OCI-LY7 (cell line): Measurements from ENCODE around the gene CNOT3. TPM values are rescaled to one million over a fixed set of nuclear protein-coding genes. Genes with fewer than 3 reads are reported as not detected.

ENCODE experiments used
- BruUV-seq: library from RNA; stranded (reverse); fragments of 400-500 nt; replicated peaks from 2 replicates; lab custom pipeline; 2021; lab: Mats Ljungman, UMichigan
- CTCF ChIA-PET: fragments of 300-600 bp; sonication (Branson Sonifier 250); formaldehyde crosslinking; loops from one replicate; lab custom pipeline; 2022; ENCODE audit warnings: antibody characterized with exemption; ENCODE audit not compliant: unreplicated experiment; lab: Charles Lee
- POLR2A ChIA-PET: fragments of 300-600 bp; sonication (Branson Sonifier 250); formaldehyde crosslinking; loops from one replicate; lab custom pipeline; 2022; ENCODE audit warnings: antibody characterized with exemption; lab: Charles Lee
- DNase-seq: peaks from one replicate; pipeline ENCODE4 v3.0.0-alpha.2; 2015; ENCODE audit warnings: low spot score
- H2AFZ ChIP-seq: fragments of 200-600 bp; sonication (generic), shearing (Covaris generic); 2 replicates; pipeline ENCODE4 v1.6.1; 2014; ENCODE audit warnings: mild to moderate bottlenecking, antibody characterized with exemption, low read length, moderate library complexity
- H3K27ac ChIP-seq: fragments of 200-600 bp; sonication (generic); 2 replicates; pipeline ENCODE4 v1.5.1; 2014; ENCODE audit warnings: mixed run types, low read depth, mild to moderate bottlenecking, moderate library complexity, low read length, inconsistent platforms; ENCODE audit not compliant: poor library complexity, severe bottlenecking
- H3K36me3 ChIP-seq: fragments of 200-600 bp; sonication (generic); 2 replicates; pipeline ENCODE4 v1.6.1; 2014; ENCODE audit warnings: mild to moderate bottlenecking, antibody characterized with exemption, low read length, moderate library complexity, mixed read lengths; ENCODE audit not compliant: insufficient read depth
- H3K4me1 ChIP-seq: fragments of 200-600 bp; sonication (generic); 2 replicates; pipeline ENCODE4 v1.5.1; 2014; ENCODE audit warnings: mild to moderate bottlenecking, low read length; ENCODE audit not compliant: insufficient read depth, poor library complexity, severe bottlenecking
- H3K4me2 ChIP-seq: fragments of 200-600 bp; sonication (generic); 2 replicates; pipeline ENCODE4 v1.6.1; 2014; ENCODE audit warnings: mild to moderate bottlenecking, low read length
- H3K4me3 ChIP-seq: fragments of 200-600 bp; sonication (generic); 2 replicates; pipeline ENCODE4 v1.5.1; 2014; ENCODE audit warnings: mild to moderate bottlenecking, low read depth, low read length; ENCODE audit not compliant: poor library complexity, severe bottlenecking
- H3K79me2 ChIP-seq: fragments of 200-600 bp; sonication (generic); 2 replicates; pipeline ENCODE4 v1.6.1; 2016; ENCODE audit warnings: low read depth, mild to moderate bottlenecking, low read length, moderate library complexity, mixed read lengths; ENCODE audit not compliant: insufficient read depth
- H3K9me2 ChIP-seq: fragments of 200-600 bp; sonication (generic); 2 replicates; pipeline ENCODE4 v1.6.1; 2016; ENCODE audit warnings: mild to moderate bottlenecking, low read length, mixed read lengths; ENCODE audit not compliant: insufficient read depth
- H3K9me3 ChIP-seq: fragments of 200-600 bp; sonication (generic); 2 replicates; pipeline ENCODE4 v1.6.1; 2014; ENCODE audit warnings: mild to moderate bottlenecking, mixed run types, low read length, mixed read lengths
- H4K20me1 ChIP-seq: fragments of 200-600 bp; sonication (generic); 2 replicates; pipeline ENCODE4 v1.6.1; 2014; ENCODE audit warnings: mild to moderate bottlenecking, antibody characterized with exemption, low read length, moderate library complexity, mixed read lengths; ENCODE audit not compliant: insufficient read depth
- CTCF ChIP-seq: fragments of 200-600 bp; sonication (generic); conservative IDR thresholded peaks from 2 replicates; pipeline ENCODE4 v1.5.1; 2014; ENCODE audit warnings: mild to moderate bottlenecking, antibody characterized with exemption, low read length, moderate library complexity, mixed read lengths
- EZH2phosphoT487 ChIP-seq: fragments of 200-600 bp; sonication (generic); IDR thresholded peaks from 2 replicates; pipeline ENCODE4 v1.6.1; 2018; ENCODE audit warnings: low read depth, borderline replicate concordance, mild to moderate bottlenecking, mixed run types, antibody characterized with exemption, low read length, moderate library complexity, mixed read lengths
- intact Hi-C: fragments of 100-400 bp; cut with micrococcal nuclease; formaldehyde crosslinking; loops from one replicate; pipeline ENCODE4 v1.10.0; 2022; ENCODE audit not compliant: unreplicated experiment
- total RNA-seq, 2 experiments: library from RNA; depleted of rRNA in 1 of 2; stranded (reverse); fragments of >200 nt in 1 of 2; shearing (Covaris generic) in 1 of 2; gene quantifications; 2 replicates each; pipeline ENCODE4 v1.2.3, GENCODE V29; 2014 to 2022

The CNOT3 gene
- total RNA-seq, 2 experiments from 2014 or later, result 18.4 to 54.8 TPM

- intact Hi-C loops, result no loop called here
- POLR2A ChIA-PET, result interaction anchor here (0.6 to 2.2 kb wide), 5 partner anchors 9 to 1070 kb away, joined by 3 to 10 read pairs (median 5); partner anchors contain the start of genes CNOT3, LENG1 and RPS9
- peaks cover 13% of the 10 kb centered on the region for H3K36me3 ChIP-seq
- no TSS peak for BruUV-seq
- peaks cover 25% of the 10 kb centered on the region for H3K4me1 ChIP-seq
- peaks cover 21% of the 10 kb centered on the region; the same call in 1 of the 2 replicates for H3K79me2 ChIP-seq
- no peaks in the 10 kb centered on the region for H3K9me2 ChIP-seq
- TF ChIP-seq EZH2phosphoT487, result no peak
- peak; percentile 71 for TF ChIP-seq CTCF
- H2AFZ ChIP-seq, result peak within 1 kb of the TSS; percentile 48; the same call in 1 of the 2 replicates
- H3K4me2 ChIP-seq, result peak within 1 kb of the TSS; percentile 97
- DNase-seq, result peak; percentile 87
- peak within 1 kb of the TSS; percentile 76 for H3K4me3 ChIP-seq
- no peaks in the 10 kb centered on the region for H4K20me1 ChIP-seq
- CTCF ChIA-PET, result interaction anchor here (0.7 to 1.4 kb wide), 3 partner anchors 46 to 200 kb away, joined by 3 to 4 read pairs (median 3); no protein-coding TSS in a partner anchor
- peak within 1 kb of the TSS; percentile 82 for H3K27ac ChIP-seq
- H3K9me3 ChIP-seq, result no peaks in the 10 kb centered on the region
These were observed 51.7 kb downstream of the CNOT3 start, which contains the start of gene MBOAT7 for GRCh38 chr19:54189145-54189734. Gene MBOAT7, minus strand, starts transcription at chr19:54189580. Its CDS starts 1,072 bp downstream, at chr19:54188508.

GRCh38 chr19:54189735-54190502, 52.4 kb downstream of the CNOT3 start:
- peak; percentile 100 for DNase-seq
- Histone ChIP-seq H3K79me2 (peaks cover 21% of the 10 kb centered on the region; the same call in 1 of the 2 replicates), H3K4me1 (peaks cover 25% of the 10 kb centered on the region), H3K9me2 (no peaks in the 10 kb centered on the region), H3K36me3 (peaks cover 19% of the 10 kb centered on the region), H3K4me3 (peak overlapping the region; percentile 76), H2AFZ (no peak overlapping the region; the same call in 1 of the 2 replicates), H3K4me2 (peak overlapping the region; percentile 97), H4K20me1 (no peaks in the 10 kb centered on the region), H3K27ac (peak overlapping the region; percentile 82), H3K9me3 (no peaks in the 10 kb centered on the region)
- no TSS peak for BruUV-seq
- POLR2A ChIA-PET, result interaction anchor here (0.9 to 2.2 kb wide), 4 partner anchors 11 to 1070 kb away, joined by 3 to 10 read pairs (median 6); partner anchors contain the start of genes CNOT3, LENG1 and RPS9
- CTCF ChIA-PET, result interaction anchor here (0.7 to 1.4 kb wide), 3 partner anchors 46 to 199 kb away, joined by 3 to 4 read pairs (median 3); no protein-coding TSS in a partner anchor
- intact Hi-C loops, result loop anchor here (2.0 kb wide), 1 partner anchor 31 kb away; the partner anchor contains the start of gene LENG1
- TF ChIP-seq CTCF, result no peak
- TF ChIP-seq EZH2phosphoT487, result no peak
